EL (cell line): ENCODE results near the gene CEP83.
"Not testable (repeated sequence)": the region's sequence is repeated elsewhere in the genome, so short reads cannot be mapped to it uniquely, and the experiment has no call there.

ENCODE experiments used
- DNase-seq: peaks from one replicate; pipeline ENCODE4 v3.0.0-alpha.2; 2016

The CEP83 gene

GRCh38 chr12:94459728-94460615 lies at the start of gene CEP83:
TSS of gene CEP83 (minus strand) at chr12:94459867. CDS start at chr12:94412490, 47,377 bp downstream.
- DNase-seq = peak; percentile 94

- no peak for DNase-seq
Measured at GRCh38 chr12:94509317-94509716, 49.6 kb upstream of the CEP83 start.

- DNase-seq = no peak
Measured at GRCh38 chr12:94507455-94507854, 47.8 kb upstream of the CEP83 start.

DNA sequence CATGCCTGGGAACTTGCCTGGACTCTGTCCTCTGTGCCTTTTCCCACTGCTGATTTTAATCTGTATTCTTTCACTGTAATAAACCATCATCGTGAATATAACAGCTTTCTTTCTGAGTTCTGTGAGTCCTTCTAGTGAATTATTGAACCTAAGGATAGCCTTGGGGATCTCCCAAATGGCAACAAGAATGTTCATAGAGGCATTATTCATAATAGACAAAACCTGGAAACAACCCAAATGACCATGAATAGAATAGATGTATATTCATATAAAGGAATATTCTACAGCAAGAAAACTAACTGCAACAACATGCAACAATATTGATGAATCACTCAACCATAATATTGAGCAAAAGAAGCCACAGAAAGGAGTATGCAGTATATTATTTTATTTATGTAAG lies 44.7 kb upstream of the CEP83 start:
- no peak for DNase-seq

- no peak for DNase-seq
Measured at GRCh38 chr12:94503619-94504018, 44.0 kb upstream of the CEP83 start.

DNA sequence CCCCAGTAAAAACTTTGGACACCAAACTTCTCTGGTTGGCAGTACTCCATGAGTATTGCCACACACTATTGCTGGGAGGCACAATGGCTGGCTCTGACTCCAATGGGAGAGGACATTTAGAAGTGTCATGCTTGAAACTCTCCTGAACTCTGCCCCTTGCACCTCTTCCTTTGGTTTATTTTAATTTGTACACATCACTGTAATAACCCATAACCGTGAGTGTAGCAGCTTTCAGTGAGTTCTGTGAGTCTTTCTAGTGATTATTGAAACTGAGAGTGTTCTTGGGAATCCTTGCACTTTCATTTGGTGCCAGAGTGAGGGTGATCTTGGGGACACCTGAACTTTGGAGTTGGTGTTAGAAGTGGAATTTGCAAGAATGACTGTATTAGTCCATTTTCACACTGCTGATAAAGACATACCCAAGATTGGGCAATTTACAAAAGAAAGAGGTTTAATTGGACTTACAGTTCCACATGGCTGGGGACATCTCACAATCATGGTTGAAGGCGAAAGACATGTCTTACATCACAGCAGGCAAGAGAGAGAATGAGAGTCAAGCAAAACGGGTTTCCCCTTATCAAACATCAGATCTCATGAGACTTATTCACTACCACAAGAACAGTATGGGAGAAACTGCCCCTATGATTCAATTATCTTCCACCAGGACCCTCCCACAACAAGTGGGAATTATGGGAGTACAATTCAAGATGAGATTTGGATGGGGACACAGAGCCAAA lies 41.3 kb upstream of the CEP83 start:
- DNase-seq = no peak

- DNase-seq = no peak
Measured at GRCh38 chr12:94498698-94499097, 39.0 kb upstream of the CEP83 start.

DNA sequence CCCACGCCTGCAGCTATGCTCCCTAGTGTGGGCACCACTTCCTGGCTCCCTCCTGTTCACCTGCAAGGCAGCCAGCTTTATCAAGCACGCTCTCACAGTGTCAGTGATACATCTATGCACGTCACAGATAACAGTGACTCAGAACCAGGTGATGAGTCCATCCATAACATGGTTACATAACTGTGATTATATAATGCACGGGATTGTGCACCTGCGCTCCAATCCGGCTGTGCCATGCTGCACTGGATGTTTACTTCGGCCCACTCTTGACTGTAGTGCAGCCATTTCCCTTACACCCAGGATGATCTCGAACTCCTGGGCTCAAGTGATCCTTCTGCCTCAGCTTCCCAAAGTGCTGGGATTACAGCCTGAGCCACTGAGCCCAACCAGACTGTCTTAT lies 38.4 kb upstream of the CEP83 start:
- no peak for DNase-seq

- no peak for DNase-seq
Measured at GRCh38 chr12:94495445-94496115, 35.9 kb upstream of the CEP83 start.

GRCh38 chr12:94491489-94491888 lies 31.8 kb upstream of the CEP83 start:
- DNase-seq = no peak

DNA sequence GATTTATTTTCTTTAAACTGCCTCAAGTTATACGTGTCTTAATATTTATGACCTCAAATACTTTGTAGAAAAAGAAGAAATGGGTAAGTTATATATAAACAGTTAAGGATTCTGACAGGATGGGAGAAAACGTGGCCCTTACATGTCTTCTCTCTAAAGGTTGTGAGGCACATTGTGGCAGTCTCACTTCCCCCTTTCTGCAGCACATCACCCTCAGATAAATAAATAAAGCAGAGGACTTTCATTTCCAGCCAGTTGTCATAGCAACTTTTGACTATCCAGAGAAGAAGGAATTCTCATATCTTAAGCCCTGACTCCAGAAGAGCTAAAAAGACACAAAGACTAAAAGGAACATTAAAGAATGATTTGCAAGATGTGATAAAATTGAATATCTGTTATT lies 28.8 kb upstream of the CEP83 start:
- DNase-seq = no peak

DNA sequence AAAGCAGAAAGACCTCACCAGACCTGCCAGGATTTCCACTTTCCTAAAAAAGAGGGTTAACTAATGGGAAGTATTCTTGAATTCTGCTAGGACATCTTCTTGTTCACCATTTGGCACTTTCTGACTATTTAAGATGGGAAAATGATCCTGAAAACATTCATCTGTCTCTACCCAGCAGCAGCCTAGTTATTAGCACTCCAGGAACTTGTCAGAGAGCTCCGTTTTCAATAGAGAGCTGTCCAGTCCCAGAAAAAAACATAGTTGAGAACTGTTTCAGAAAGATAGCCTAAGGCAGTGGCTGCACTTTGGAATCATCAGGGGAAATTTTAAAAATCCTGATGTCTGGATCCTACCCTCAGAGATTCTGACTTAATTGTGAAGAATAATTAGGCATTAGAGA lies 22.1 kb upstream of the CEP83 start:
- DNase-seq = no peak

DNA sequence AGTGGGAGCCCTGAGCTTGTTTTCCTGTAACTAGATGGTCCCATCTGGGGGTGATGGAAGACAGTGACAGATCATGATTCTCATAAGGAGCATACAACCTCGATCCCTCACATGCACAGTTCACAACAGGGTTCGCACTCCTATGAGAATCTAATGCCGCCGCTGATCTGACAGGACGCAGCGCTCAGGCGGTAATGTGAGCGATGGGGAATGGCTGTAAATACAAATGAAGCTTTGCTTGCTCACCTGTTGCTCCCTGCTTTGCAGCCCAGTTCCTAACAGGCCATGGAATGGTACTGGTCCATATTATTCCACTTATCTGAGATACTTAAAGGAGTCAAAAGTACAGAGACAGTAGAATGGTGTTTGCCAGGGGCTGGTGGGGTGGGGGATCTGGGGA lies 9.9 kb upstream of the CEP83 start:
- DNase-seq = no peak

GRCh38 chr12:94460616-94460959 lies 921 bp upstream of the CEP83 start:
- no peak for DNase-seq

- no peak for DNase-seq
Measured at GRCh38 chr12:94458877-94459727, 565 bp downstream of the CEP83 start.

GRCh38 chr12:94457311-94457710 lies 2.4 kb downstream of the CEP83 start:
- no peak for DNase-seq

DNA sequence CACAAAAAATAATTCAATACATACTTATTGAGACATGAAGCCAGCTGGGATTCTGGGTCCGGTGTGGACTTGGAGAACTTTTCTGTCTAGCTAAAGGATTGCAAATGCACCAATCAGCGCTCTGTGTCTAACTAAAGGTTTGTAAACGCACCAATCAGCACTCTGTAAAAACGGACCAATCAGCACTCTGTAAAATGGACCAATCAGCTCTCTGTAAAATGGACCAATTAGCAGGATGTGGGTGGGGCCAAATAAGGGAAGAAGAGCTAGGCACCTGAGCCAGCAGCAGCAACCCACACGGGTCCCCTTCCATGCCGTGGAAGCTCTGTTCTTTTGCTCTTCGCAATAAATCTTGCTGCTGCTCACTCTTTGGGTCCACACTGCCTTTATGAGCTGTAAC lies 5.3 kb downstream of the CEP83 start:
- not testable (repeated sequence) for DNase-seq

GRCh38 chr12:94445662-94446061 lies 14.0 kb downstream of the CEP83 start:
- peak; percentile 36 for DNase-seq

GRCh38 chr12:94437303-94437702 lies 22.4 kb downstream of the CEP83 start:
- no peak for DNase-seq

DNA sequence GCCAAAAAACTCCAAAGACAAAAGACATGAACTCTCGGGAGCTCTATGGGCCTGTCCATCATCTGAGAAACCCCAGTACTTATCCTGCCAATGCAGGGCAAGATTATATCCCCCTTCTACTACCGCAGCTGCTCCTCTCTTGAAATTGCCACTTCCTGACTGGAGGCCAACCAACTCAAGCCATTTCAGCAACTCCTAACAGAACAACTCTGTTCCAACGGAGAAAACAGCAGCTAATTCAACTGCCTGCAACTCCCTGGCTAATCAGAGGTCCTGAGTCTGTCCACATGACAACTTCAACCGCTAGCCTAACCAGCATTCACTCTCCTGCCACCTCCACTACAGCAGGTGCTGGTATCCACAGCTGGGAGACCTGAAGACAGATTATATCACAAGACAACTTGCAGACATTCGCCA lies 24.1 kb downstream of the CEP83 start:
- DNase-seq = no peak

GRCh38 chr12:94434171-94434570 lies 25.5 kb downstream of the CEP83 start:
- DNase-seq = no peak

DNA sequence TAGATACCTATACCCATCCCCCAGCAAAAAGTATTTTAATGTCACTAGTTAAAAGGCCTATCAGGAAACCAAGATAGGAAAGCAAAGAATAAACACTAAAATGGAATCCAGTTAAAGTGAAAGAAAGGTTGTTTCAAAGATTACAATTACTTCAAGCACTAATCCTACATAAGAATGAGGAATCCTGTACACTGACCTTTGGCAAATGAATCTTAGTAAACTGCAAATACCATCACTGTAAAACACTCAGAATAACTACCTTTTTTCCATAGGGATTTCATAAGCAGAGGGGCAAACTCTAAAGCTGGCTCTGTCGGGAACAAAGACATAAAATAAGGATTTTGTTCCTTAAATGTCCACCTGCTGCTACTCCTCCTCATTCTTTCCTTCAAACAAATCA lies 25.9 kb downstream of the CEP83 start:
- DNase-seq = no peak

- no peak for DNase-seq
Measured at GRCh38 chr12:94430304-94430703, 29.4 kb downstream of the CEP83 start.
